Neuron (in vitro differentiated cells): ENCODE measurements around the gene CHURC1.

Experiments
- H2AFZ ChIP-seq: one replicate; pipeline ENCODE4 v1.6.1; 2013; ENCODE audit warnings: low read depth, mild to moderate bottlenecking, inconsistent platforms, low read length, moderate library complexity
- H3K27me3 ChIP-seq: one replicate; pipeline ENCODE4 v1.6.1; 2013; ENCODE audit warnings: low read length; ENCODE audit not compliant: insufficient read depth
- H3K36me3 ChIP-seq: one replicate; pipeline ENCODE4 v1.6.1; 2013; ENCODE audit warnings: low read length; ENCODE audit not compliant: insufficient read depth
- H3K4me1 ChIP-seq: one replicate; pipeline ENCODE4 v1.6.1; 2013; ENCODE audit warnings: low read length; ENCODE audit not compliant: insufficient read depth
- H3K4me3 ChIP-seq: 2 replicates; pipeline ENCODE4 v1.5.1; 2013; ENCODE audit warnings: mild to moderate bottlenecking, low read length, moderate library complexity
- H3K9me3 ChIP-seq: one replicate; pipeline ENCODE4 v1.6.1; 2013; ENCODE audit warnings: low read length

Gene CHURC1

DNA sequence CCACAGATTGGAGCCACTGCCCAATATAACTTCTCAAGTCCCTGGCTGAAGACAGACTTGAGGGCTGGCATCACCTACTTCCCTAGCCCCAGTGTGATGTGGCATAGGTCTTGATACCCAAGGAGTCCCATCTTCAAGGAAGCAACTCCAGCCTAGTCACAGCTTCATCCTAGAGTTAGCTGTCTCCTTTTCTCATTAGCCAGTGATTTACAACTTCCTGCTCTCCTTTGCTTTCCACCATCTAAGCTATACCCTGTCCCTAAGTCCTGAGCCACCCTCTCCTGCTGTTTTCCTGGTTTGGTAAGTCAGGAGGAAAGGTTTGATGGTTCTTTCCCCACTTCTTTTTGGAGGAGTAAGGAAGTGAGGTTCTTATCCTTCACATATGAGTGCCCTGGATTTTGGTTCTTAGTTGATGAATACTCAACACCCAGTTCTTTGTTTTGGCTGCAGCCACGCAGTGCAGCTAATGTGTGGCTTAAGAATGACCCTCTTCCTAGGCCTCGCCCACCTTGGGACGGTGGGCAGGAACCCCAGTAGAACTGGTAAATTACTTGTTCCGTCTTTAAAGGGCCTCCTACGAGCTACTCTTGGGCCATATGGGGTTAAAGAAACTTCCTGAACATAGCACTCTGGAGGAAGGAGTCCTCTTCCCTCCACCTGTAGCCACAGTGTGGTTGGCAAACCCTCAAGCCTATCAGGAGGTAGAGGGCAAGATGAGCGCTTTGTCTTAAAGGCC, 32.2 kb downstream of the CHURC1 start:
- H3K4me3 ChIP-seq = no peak overlapping the region
- no peaks in the 10 kb centered on the region for H3K4me1 ChIP-seq
- H3K27me3 ChIP-seq = no peaks in the 10 kb centered on the region
- H3K36me3 ChIP-seq = peaks cover 41% of the 10 kb centered on the region
- no peak overlapping the region for H2AFZ ChIP-seq
- H3K9me3 ChIP-seq = no peaks in the 10 kb centered on the region

DNA sequence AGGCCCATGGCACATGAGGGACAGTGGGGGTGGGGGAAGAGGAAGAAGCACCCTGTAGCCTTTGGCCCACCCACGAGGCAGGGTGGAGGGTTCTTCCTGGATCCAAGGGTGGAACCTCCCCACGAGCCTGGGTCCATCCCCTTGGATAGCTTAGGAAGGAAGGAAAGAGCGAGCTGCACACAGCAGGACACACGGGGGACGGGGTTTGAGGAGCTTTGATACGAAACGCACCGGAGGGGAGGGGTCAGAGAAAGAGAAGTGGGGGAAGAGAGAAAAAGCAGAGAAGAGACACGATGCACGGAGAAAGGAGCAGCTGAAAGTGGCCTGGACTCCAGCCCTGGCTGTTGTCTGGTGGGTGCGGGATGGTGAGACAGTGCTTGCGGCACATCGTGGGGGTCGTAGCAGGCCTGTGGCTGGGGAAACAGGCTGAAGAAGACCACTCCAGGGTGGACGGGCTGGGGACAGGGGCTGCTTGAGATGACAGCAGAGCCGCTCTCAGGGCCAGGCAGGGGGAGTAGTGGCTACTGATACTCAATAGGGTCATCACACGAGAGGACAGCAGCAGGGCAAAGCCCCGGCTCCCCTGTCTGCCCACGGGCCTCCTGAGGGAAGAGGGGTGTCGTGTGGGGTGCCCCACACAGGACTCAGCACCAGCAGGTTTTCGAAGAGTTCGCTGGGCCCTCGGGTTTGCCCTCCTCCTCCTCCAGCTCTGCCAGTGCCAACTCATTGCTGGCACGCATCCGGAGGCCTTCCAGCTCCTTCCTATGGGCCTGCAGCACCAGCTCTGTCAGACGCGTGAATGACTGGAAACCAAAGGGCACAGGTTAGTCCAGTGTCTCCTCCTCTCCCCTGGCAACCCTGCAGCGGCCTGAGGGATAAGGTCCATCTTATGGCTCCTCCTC, 33.7 kb downstream of the CHURC1 start:
- no peaks in the 10 kb centered on the region for H3K27me3 ChIP-seq
- H3K4me3 ChIP-seq = no peak overlapping the region
- H3K9me3 ChIP-seq = no peaks in the 10 kb centered on the region
- H3K36me3 ChIP-seq = peaks cover 49% of the 10 kb centered on the region
- H3K4me1 ChIP-seq = no peaks in the 10 kb centered on the region
- no peak overlapping the region for H2AFZ ChIP-seq

DNA sequence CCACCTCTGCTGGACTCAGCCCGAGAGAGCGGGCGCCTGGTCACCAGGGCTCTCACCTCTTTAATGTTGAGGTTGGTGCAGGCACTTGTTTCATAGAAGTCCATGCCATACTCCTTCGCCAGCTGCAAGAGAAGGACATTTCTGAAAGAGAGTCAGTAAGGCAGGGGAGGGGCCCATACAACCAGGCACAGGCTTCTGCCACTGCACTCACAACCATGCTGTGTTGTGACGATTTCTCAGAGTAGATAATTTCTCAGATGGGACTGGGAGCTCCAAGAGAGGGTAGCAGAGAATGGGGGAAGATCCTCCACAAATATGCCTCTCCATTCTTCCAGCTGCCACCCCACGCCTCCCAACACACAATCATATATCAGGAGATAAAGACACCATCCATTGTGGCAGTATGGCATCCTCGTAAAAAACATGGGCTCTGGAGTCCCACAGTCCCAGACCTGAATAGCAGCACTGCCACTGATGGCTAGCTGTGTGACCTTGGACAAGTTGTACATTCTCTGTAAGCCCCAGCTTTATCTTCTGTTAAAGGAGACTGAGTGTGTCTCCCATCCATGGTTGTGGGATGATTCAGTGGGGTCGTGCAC, 34.5 kb downstream of the CHURC1 start:
- no peak overlapping the region for H2AFZ ChIP-seq
- no peaks in the 10 kb centered on the region for H3K9me3 ChIP-seq
- H3K36me3 ChIP-seq = peaks cover 46% of the 10 kb centered on the region
- H3K4me1 ChIP-seq = no peaks in the 10 kb centered on the region
- H3K27me3 ChIP-seq = no peaks in the 10 kb centered on the region
- no peak overlapping the region for H3K4me3 ChIP-seq

DNA sequence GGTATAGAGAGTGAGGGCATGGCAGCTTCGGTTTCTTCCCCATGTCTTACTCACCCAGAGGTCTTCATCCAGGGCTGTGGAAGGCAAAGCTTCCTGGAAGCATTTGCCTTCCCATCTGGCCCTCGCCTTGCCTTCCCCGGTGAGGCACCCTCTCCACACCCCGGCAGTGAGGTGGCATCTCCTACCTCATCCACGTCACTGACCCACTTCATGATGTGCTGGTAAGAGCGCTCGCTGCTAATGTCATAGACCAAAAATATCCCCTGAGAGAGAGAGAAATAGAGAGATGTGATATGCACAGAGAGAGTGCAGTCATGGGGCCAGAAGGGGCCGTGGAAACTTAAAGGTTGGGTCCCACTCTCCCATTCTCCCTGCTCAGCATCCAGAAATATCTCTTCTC, 36.6 kb downstream of the CHURC1 start:
- Histone ChIP-seq H3K9me3 (no peaks in the 10 kb centered on the region), H3K36me3 (peaks cover 38% of the 10 kb centered on the region), H3K27me3 (no peaks in the 10 kb centered on the region), H3K4me1 (no peaks in the 10 kb centered on the region), H2AFZ (no peak overlapping the region), H3K4me3 (no peak overlapping the region)

DNA sequence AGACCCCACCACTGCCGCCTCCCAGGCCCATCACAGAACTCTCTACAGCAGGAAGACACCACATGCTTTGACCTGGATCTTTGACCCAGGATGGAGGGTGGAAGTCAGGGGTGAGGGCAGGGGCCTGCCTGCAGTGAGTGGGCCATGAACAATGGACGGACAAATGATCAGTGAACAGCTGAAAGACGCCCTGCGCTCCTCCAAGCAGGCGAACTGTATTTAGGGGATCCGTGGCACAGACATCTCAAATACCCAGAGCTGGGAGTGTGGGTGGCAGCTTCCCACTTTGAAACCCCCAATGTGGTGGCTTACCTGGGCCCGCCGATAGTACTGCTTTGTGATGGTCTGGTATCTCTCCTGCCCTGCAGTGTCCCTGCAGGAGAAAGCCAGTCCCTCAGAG, 37.0 kb downstream of the CHURC1 start:
- no peaks in the 10 kb centered on the region for H3K4me1 ChIP-seq
- peaks cover 36% of the 10 kb centered on the region for H3K36me3 ChIP-seq
- no peaks in the 10 kb centered on the region for H3K27me3 ChIP-seq
- H3K4me3 ChIP-seq = no peak overlapping the region
- no peaks in the 10 kb centered on the region for H3K9me3 ChIP-seq
- no peak overlapping the region for H2AFZ ChIP-seq

DNA sequence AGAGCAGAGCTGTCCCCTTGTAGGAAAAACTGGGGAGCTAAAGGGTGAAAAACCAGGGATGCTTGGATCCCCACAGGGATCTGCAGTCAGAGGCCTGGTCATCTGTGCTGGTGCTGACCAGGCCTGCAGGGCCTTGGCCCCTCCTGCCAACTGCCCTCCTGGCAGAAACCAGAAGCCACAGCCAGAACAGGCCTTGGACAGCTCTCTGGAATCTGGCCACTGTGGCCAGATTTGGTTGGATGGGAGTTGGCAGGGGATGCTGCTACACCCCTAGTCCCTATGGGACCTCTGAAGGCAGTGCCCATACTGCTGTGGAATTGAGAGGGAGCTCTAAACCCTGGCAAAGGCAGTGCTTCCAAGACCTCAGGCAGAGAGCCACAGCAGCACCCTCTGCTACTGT, 37.5 kb downstream of the CHURC1 start:
- H3K9me3 ChIP-seq = no peaks in the 10 kb centered on the region
- H3K4me1 ChIP-seq = no peaks in the 10 kb centered on the region
- no peak overlapping the region for H3K4me3 ChIP-seq
- peaks cover 32% of the 10 kb centered on the region for H3K36me3 ChIP-seq
- H2AFZ ChIP-seq = no peak overlapping the region
- no peaks in the 10 kb centered on the region for H3K27me3 ChIP-seq

DNA sequence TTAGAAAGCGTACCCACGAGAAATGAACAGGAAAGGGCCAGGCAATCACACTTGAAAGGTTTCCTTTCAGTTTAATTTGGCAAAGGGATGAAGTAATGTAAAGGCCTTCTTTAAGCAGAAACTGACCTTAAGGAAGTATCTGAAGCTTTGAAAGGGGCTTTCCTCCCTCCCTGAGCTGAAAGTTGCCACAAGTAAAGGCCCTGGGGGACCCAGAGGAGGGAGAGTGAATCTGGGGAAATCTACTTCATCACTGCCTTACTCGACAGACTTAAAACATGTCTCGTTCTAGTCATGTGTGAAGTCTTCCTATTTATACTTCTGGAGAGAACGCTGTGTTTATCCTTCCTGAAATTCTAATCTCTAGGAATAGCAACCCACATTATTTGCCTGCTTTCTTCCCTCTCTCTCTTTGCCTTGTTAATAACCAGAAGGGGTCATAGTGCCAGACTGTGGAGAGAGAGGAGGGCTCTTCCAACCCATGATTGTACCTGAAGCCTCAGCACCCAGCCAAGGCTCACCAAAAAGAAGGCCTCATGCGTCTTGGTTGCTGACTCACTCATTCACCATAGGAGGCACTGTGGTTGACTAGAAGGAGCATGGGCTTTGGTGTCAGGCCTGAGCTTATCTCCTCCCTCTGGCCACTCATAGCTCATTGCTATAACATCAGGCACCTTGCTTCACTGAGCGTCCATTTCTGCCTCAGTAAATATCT, 38.5 kb downstream of the CHURC1 start:
- H3K9me3 ChIP-seq = no peaks in the 10 kb centered on the region
- no peak overlapping the region for H2AFZ ChIP-seq
- no peaks in the 10 kb centered on the region for H3K4me1 ChIP-seq
- H3K4me3 ChIP-seq = no peak overlapping the region
- no peaks in the 10 kb centered on the region for H3K27me3 ChIP-seq
- peaks cover 29% of the 10 kb centered on the region for H3K36me3 ChIP-seq

DNA sequence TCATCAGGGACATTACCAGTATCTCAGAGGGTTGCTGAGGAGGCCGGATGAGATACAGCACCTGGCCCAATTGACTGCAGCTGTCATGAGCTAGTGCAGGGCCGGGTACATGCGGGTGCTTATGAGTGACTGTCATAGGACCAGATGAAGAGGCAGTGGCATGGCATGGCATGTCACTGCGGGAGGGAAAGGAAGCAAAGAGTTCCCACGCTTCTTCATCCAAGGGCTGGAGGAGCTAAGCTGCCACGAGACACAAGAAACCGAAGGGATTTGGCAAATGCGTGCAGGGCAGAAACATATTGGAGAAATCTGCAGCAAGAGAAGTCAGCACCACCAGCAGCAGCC, 39.0 kb downstream of the CHURC1 start:
- H3K27me3 ChIP-seq = no peaks in the 10 kb centered on the region
- no peaks in the 10 kb centered on the region for H3K9me3 ChIP-seq
- no peak overlapping the region for H3K4me3 ChIP-seq
- peaks cover 25% of the 10 kb centered on the region for H3K36me3 ChIP-seq
- H2AFZ ChIP-seq = no peak overlapping the region
- H3K4me1 ChIP-seq = no peaks in the 10 kb centered on the region

DNA sequence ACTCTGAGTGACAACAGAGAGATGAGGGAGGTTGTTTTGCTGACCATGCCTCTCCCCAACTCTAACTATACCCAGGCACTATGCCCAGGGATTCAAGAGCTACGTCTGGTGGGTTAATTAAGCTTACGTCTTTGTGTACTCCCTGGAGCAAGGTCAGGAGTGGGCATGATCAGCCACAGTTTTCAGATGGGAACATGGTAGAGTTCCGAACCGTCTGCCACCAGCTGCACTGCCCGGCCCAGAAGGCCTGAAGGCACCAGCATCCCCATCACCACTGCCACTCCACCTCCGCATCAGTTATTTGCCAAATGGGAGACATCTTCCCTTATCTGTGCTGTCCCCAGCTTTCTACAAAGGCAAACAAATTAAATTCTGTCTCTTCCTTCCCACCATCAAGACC, 39.4 kb downstream of the CHURC1 start:
- Histone ChIP-seq H3K27me3 (no peaks in the 10 kb centered on the region), H3K36me3 (peaks cover 22% of the 10 kb centered on the region), H3K9me3 (no peaks in the 10 kb centered on the region), H2AFZ (no peak overlapping the region), H3K4me1 (no peaks in the 10 kb centered on the region), H3K4me3 (no peak overlapping the region)

DNA sequence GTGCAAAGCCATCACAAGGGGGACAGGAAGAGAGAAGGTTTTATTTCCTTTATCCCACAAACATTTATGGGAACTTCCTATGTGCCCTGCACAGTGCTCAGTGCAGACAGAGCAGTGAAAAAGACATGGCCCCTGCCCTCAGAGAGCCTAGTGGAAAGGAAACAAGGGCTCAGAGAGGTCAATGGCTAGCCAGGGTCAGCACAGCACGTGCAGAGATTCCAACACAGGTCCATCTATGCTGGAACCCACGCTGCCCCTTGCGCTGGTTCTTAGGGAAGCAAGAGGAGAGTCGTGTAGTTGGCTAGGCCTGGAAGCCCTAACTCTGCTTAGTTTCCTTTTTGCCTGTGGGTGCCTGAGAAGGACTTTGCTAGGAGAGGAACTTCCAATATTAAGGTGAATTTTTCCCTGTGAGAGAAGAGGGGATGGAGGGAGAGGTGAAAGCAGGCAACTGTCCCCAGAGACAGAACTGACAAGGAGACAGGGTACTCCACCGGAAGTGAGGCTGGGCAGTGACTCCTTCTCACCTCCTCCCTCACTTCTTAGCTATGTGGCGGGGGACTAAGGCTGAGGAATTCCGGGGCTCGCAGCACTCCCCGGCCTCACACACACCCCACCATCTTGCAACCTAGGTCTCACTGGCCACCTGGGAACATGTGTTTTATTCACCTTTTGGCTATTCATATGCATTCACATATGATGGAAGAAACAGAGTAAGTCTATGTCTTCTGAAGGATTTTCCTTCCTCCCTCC, 40.4 kb downstream of the CHURC1 start:
- Histone ChIP-seq H3K27me3 (no peaks in the 10 kb centered on the region), H3K4me1 (no peaks in the 10 kb centered on the region), H3K36me3 (peaks cover 17% of the 10 kb centered on the region), H3K9me3 (no peaks in the 10 kb centered on the region), H3K4me3 (no peak overlapping the region), H2AFZ (no peak overlapping the region)

DNA sequence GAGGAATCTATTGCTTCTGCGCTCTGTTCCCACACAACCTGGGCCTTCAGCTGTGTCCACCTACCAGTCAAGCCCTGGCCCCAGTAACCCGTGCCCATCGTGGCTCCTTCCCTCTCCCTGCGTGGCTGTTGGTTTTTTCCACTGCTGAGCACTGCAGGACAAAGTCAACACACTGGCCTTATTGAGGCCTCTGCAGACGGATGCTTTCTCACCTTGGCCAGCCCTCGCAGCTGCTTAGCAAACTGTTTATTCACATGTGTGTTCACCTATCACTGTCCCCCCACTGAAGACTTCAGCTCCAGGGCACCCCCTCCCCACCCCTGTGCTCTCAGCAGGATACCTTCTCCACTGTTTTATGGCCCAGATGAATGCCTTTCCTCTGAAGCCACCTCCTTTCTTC, 41.0 kb downstream of the CHURC1 start:
- no peak overlapping the region for H3K4me3 ChIP-seq
- no peak overlapping the region for H2AFZ ChIP-seq
- no peaks in the 10 kb centered on the region for H3K27me3 ChIP-seq
- no peaks in the 10 kb centered on the region for H3K4me1 ChIP-seq
- peaks cover 15% of the 10 kb centered on the region for H3K36me3 ChIP-seq
- no peaks in the 10 kb centered on the region for H3K9me3 ChIP-seq

DNA sequence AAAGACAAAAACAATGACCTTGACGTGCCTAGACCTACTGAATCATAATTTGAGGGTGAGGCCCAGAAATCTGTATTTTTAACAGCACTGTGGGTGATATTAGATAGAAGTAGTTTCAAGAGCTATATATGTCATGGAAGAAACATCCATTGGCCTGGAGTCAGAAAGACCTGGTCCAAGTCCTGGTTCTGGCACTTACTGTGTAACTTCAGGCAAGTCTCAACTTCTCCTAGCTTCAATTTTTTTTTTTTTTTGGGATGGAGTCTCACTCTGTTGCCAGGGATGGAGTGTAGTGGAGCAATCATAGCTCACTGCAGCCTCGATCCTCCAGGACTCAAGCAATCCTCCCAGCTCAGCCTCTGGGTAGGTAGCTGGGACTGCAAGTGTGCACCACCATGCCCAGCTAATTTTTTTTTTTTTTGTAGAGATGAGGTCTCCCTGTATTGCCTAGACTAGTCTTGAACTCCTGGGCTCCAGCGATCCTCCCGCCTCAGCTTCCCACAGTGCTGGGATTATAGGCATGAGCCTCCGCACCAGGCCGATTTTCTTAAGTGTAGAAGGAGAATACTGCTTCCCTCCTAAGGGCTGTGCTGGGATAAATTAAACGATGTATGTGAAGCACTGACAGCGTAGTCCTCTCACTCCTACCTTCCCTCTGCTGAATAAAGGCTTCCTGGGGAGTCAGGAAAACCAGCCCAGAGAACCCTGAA, 42.6 kb downstream of the CHURC1 start:
- H3K4me1 ChIP-seq = no peaks in the 10 kb centered on the region
- H3K36me3 ChIP-seq = peaks cover 6% of the 10 kb centered on the region
- H3K9me3 ChIP-seq = no peaks in the 10 kb centered on the region
- H2AFZ ChIP-seq = no peak overlapping the region
- no peak overlapping the region for H3K4me3 ChIP-seq
- no peaks in the 10 kb centered on the region for H3K27me3 ChIP-seq
